Measurements from ENCODE around the gene SNAPC4.

The SNAPC4 gene

GRCh38 chr9:136391737-136392537, 8.0 kb downstream of the SNAPC4 start:
- no peaks in the 10 kb centered on the region for H3K9me2 ChIP-seq (replicated peaks; ENCODE audit: control insufficient read depth, low read length)
- no peaks in the 10 kb centered on the region for H3K9me3 ChIP-seq (ENCODE audit: control insufficient read depth, insufficient read depth, low read length)
- H3K4me3 ChIP-seq (ENCODE audit: low read length), result no peak overlapping the region
- no peaks in the 10 kb centered on the region for H3F3A ChIP-seq (ENCODE audit: control insufficient read depth, insufficient read depth)
- H3K36me3 ChIP-seq (ENCODE audit: control insufficient read depth, low read length), result peaks cover 89% of the 10 kb centered on the region
- TF ChIP-seq, protein P1, sequence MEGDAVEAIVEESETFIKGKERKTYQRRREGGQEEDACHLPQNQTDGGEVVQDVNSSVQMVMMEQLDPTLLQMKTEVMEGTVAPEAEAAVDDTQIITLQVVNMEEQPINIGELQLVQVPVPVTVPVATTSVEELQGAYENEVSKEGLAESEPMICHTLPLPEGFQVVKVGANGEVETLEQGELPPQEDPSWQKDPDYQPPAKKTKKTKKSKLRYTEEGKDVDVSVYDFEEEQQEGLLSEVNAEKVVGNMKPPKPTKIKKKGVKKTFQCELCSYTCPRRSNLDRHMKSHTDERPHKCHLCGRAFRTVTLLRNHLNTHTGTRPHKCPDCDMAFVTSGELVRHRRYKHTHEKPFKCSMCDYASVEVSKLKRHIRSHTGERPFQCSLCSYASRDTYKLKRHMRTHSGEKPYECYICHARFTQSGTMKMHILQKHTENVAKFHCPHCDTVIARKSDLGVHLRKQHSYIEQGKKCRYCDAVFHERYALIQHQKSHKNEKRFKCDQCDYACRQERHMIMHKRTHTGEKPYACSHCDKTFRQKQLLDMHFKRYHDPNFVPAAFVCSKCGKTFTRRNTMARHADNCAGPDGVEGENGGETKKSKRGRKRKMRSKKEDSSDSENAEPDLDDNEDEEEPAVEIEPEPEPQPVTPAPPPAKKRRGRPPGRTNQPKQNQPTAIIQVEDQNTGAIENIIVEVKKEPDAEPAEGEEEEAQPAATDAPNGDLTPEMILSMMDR (IDR thresholded peaks at IDR 0.05; ENCODE audit: low read depth, low read length, poor library complexity, severe bottlenecking), result no peak
- TF ChIP-seq EZH2phosphoT487 (IDR thresholded peaks at IDR 0.05; ENCODE audit: borderline replicate concordance, low read length), result no peak
- H3K4me1 ChIP-seq (ENCODE audit: control insufficient read depth, low read length), result no peaks in the 10 kb centered on the region
- H3K79me2 ChIP-seq (ENCODE audit: control insufficient read depth, low read length), result peaks cover 5% of the 10 kb centered on the region
- H3K27ac ChIP-seq (ENCODE audit: low read depth, low read length), result no peak overlapping the region
- H4K20me1 ChIP-seq (ENCODE audit: control insufficient read depth, insufficient read depth, low read depth, low read length), result no peaks in the 10 kb centered on the region
- no peak overlapping the region for H3K4me2 ChIP-seq (ENCODE audit: low read length)
- no peaks in the 10 kb centered on the region for H3K27me3 ChIP-seq (ENCODE audit: control insufficient read depth, low read length)

DNA sequence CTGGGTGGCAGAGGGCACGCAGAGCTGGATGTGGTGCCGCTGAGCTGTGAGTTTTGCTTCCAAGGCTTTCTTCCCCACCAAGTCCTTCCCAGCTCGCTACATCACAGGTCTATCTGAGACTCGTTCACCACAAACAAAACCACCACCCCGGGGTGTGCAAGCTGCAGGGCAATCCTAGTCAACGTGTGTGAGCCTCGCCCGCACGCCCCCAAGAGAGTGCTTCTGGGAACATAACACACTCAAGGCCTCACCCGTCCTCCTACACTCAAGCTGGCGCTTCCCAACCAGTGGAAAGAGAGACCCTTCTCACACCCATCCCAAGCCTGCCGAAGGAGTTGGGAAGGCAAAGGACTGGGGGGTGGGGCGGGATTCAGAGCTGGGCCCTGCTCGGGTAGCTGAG, 10.6 kb downstream of the SNAPC4 start:
- H3K27me3 ChIP-seq (ENCODE audit: control insufficient read depth, low read length), result no peaks in the 10 kb centered on the region
- no peak overlapping the region for H3K4me3 ChIP-seq (ENCODE audit: low read length)
- no peak overlapping the region for H3K27ac ChIP-seq (ENCODE audit: low read depth, low read length)
- no peaks in the 10 kb centered on the region for H4K20me1 ChIP-seq (ENCODE audit: control insufficient read depth, insufficient read depth, low read depth, low read length)
- no peaks in the 10 kb centered on the region for H3K9me2 ChIP-seq (replicated peaks; ENCODE audit: control insufficient read depth, low read length)
- H3K79me2 ChIP-seq (ENCODE audit: control insufficient read depth, low read length), result no peaks in the 10 kb centered on the region
- no peak overlapping the region for H3K4me2 ChIP-seq (ENCODE audit: low read length)
- TF ChIP-seq EZH2phosphoT487 (IDR thresholded peaks at IDR 0.05; ENCODE audit: borderline replicate concordance, low read length), result no peak
- TF ChIP-seq, protein P1 (IDR thresholded peaks at IDR 0.05; ENCODE audit: low read depth, low read length, poor library complexity, severe bottlenecking), result no peak
- H3K9me3 ChIP-seq (ENCODE audit: control insufficient read depth, insufficient read depth, low read length), result no peaks in the 10 kb centered on the region
- H3K4me1 ChIP-seq (ENCODE audit: control insufficient read depth, low read length), result no peaks in the 10 kb centered on the region
- peaks cover 79% of the 10 kb centered on the region for H3K36me3 ChIP-seq (ENCODE audit: control insufficient read depth, low read length)
- no peaks in the 10 kb centered on the region for H3F3A ChIP-seq (ENCODE audit: control insufficient read depth, insufficient read depth)

DNA sequence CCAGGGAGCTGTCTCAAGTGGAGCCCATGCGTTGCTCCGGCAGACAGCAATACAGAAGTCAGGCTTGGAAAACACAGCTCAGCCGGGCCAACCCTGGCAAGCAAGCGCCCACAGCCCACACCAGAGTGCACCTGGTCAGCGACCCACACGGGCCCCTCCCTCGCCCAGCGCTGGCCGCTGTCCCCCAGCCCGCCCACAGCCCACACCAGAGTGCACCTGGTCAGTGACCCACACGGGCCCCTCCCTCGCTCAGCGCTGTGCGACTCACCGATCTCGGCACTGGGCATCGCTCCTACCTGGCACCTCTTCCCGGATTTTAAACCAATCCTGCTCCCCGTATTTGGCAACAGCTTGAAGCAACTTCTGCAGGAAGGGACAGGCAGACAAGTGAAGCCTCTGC, 12.8 kb downstream of the SNAPC4 start:
- Histone ChIP-seq H3K79me2 (ENCODE audit: control insufficient read depth, low read length) (no peaks in the 10 kb centered on the region), H3K27me3 (ENCODE audit: control insufficient read depth, low read length) (no peaks in the 10 kb centered on the region), H3K4me1 (ENCODE audit: control insufficient read depth, low read length) (no peaks in the 10 kb centered on the region), H3K36me3 (ENCODE audit: control insufficient read depth, low read length) (peaks cover 77% of the 10 kb centered on the region), H3K27ac (ENCODE audit: low read depth, low read length) (no peak overlapping the region), H3K4me3 (ENCODE audit: low read length) (no peak overlapping the region), H3F3A (ENCODE audit: control insufficient read depth, insufficient read depth) (no peaks in the 10 kb centered on the region), H4K20me1 (ENCODE audit: control insufficient read depth, insufficient read depth, low read depth, low read length) (no peaks in the 10 kb centered on the region), H3K4me2 (ENCODE audit: low read length) (no peak overlapping the region), H3K9me3 (ENCODE audit: control insufficient read depth, insufficient read depth, low read length) (no peaks in the 10 kb centered on the region), H3K9me2 (replicated peaks; ENCODE audit: control insufficient read depth, low read length) (no peaks in the 10 kb centered on the region)
- TF ChIP-seq, protein P1 (IDR thresholded peaks at IDR 0.05; ENCODE audit: low read depth, low read length, poor library complexity, severe bottlenecking), result no peak
- no peak for TF ChIP-seq EZH2phosphoT487 (IDR thresholded peaks at IDR 0.05; ENCODE audit: borderline replicate concordance, low read length)

All from DOHH2 (cell line).